ENCODE measurements around the gene NEDD1. TPM values are rescaled to one million over a fixed set of nuclear protein-coding genes. Genes with fewer than 3 reads are reported as not detected.
A peak's percentile ranks its signal among the peaks of the same experiment; 100 is the strongest.

NEDD1 gene
- polyA plus RNA-seq, 1 experiment, result 30.5 TPM

DNA sequence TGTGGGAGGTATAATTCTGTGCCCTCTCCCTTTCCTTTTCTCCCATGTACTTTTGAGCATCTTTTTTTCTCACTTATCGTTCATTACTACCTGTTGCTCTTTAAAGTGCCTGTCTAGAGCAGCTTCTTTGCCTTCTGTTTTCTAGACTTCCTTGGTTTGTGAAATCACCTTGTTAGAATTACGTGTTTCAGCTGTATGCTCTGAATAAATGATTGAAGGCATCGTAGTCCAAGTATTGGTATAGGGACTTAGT, 1.3 kb downstream of the NEDD1 start:
- no peak overlapping the region for H3K27ac ChIP-seq (ENCODE audit: low read depth, low read length)
- peaks cover 3% of the 10 kb centered on the region; the same call in 1 of the 2 replicates for H3K9me3 ChIP-seq (ENCODE audit: control insufficient read depth, insufficient read depth, low read length)
- no peaks in the 10 kb centered on the region for H3K27me3 ChIP-seq (ENCODE audit: control insufficient read depth, insufficient read depth, low read length)
- no peak for DNase-seq (ENCODE audit: low read depth, low spot score)
- ChIA-PET POLR2A (no interaction called here), CTCF (interaction anchor here (0.7 kb wide), 1 partner anchor 26 kb away, joined by 4 read pairs; no protein-coding TSS in a partner anchor)
- peak overlapping the region; percentile 92 for H3K4me3 ChIP-seq (ENCODE audit: low read depth, low read length)
- TF ChIP-seq, protein P1, sequence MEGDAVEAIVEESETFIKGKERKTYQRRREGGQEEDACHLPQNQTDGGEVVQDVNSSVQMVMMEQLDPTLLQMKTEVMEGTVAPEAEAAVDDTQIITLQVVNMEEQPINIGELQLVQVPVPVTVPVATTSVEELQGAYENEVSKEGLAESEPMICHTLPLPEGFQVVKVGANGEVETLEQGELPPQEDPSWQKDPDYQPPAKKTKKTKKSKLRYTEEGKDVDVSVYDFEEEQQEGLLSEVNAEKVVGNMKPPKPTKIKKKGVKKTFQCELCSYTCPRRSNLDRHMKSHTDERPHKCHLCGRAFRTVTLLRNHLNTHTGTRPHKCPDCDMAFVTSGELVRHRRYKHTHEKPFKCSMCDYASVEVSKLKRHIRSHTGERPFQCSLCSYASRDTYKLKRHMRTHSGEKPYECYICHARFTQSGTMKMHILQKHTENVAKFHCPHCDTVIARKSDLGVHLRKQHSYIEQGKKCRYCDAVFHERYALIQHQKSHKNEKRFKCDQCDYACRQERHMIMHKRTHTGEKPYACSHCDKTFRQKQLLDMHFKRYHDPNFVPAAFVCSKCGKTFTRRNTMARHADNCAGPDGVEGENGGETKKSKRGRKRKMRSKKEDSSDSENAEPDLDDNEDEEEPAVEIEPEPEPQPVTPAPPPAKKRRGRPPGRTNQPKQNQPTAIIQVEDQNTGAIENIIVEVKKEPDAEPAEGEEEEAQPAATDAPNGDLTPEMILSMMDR (IDR thresholded peaks at IDR 0.05; ENCODE audit: low read depth, low read length), result no peak

DNA sequence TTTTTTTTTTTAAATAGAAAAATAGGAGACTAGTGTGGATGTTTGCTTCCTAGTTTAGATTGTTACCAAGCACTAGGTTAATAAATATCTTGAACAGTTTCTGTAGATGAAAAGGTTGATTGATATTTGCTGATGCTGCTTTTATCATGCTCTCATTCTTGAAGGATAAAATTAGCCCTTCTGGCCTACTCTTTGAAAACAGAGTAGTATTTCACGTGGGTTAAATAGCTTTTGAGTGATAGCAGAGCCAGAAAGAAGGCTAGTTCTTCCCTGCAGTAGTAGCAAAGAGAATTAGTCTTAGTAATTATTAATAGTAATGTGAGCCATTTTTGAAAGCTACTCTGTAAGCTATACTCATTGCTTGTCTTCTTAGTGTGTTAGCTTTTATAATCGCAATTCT, 5.2 kb downstream of the NEDD1 start:
- Histone ChIP-seq H3K27ac (ENCODE audit: low read depth, low read length) (no peak overlapping the region), H3K9me3 (ENCODE audit: control insufficient read depth, insufficient read depth, low read length) (no peaks in the 10 kb centered on the region), H3K4me3 (ENCODE audit: low read depth, low read length) (no peak overlapping the region), H3K27me3 (ENCODE audit: control insufficient read depth, insufficient read depth, low read length) (no peaks in the 10 kb centered on the region)
- ChIA-PET CTCF (interaction anchor here (0.7 to 1.4 kb wide), 3 partner anchors 74 to 1487 kb away, joined by 3 to 6 read pairs (median 3); no protein-coding TSS in a partner anchor), POLR2A (interaction anchor here (0.5 kb wide), 1 partner anchor 191 kb away, joined by 3 read pairs; no protein-coding TSS in a partner anchor)
- TF ChIP-seq, protein P1 (IDR thresholded peaks at IDR 0.05; ENCODE audit: low read depth, low read length), result no peak
- DNase-seq (ENCODE audit: low read depth, low spot score), result no peak

DNA sequence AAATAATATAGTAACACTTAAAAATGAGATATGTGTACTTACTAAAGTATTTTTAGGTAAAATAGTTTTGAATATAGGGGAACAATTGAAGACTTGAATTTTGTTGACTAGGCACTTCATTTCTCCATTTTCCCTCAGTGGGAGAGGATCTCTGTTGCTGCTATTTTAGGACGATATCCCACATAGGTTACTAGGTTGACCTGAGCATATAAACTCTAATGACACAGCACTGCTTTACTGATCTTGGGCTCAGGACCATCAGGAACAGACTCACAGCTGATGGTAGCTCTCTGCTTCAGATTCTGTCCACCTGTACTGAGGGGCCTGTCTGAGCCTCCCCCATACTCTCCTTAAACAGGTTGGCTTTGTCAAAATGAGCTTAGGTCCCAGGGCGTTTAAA, 5.9 kb downstream of the NEDD1 start:
- no peaks in the 10 kb centered on the region for H3K9me3 ChIP-seq (ENCODE audit: control insufficient read depth, insufficient read depth, low read length)
- DNase-seq (ENCODE audit: low read depth, low spot score), result no peak
- no peak overlapping the region for H3K27ac ChIP-seq (ENCODE audit: low read depth, low read length)
- no peak overlapping the region for H3K4me3 ChIP-seq (ENCODE audit: low read depth, low read length)
- TF ChIP-seq, protein P1 (IDR thresholded peaks at IDR 0.05; ENCODE audit: low read depth, low read length), result no peak
- no peaks in the 10 kb centered on the region for H3K27me3 ChIP-seq (ENCODE audit: control insufficient read depth, insufficient read depth, low read length)
- POLR2A ChIA-PET, result interaction anchor here (0.5 kb wide), 1 partner anchor 192 kb away, joined by 3 read pairs; no protein-coding TSS in a partner anchor
- CTCF ChIA-PET, result interaction anchor here (0.7 to 1.4 kb wide), 3 partner anchors 64 to 1486 kb away, joined by 3 to 6 read pairs (median 3); no protein-coding TSS in a partner anchor

DNA sequence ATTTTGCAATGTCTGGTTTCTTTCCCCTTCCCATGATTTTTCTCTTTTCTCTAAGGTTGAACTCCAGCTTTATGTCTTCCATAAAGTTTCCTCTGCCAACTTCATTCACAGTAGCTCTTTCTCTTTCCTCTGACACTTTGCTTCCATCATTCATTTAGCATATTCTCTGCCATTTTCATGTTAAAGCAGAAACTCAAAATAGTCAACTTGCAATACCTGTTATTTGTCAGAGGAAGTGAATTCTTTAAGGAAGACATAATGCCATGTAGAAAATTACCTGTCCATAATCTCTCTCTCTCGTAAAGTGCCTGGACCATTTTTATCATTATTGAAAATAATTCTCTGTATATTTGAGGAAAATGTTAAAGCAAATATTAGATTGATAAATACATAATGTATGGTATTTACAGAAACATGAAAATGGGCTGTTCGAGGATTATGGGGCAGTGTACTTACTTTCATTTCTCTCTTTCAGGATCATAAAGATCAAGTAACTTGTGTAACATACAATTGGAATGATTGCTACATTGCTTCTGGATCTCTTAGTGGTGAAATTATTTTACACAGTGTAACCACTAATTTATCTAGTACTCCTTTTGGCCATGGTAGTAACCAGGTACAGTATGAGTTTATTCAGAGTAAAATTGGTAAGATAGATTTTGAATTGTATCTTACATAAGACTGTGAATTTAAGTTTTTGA, 12.6 kb downstream of the NEDD1 start:
- no peaks in the 10 kb centered on the region for H3K9me3 ChIP-seq (ENCODE audit: control insufficient read depth, insufficient read depth, low read length)
- no peaks in the 10 kb centered on the region for H3K27me3 ChIP-seq (ENCODE audit: control insufficient read depth, insufficient read depth, low read length)
- H3K27ac ChIP-seq (ENCODE audit: low read depth, low read length), result no peak overlapping the region
- ChIA-PET CTCF (no interaction called here), POLR2A (no interaction called here)
- DNase-seq (ENCODE audit: low read depth, low spot score), result no peak
- TF ChIP-seq, protein P1 (IDR thresholded peaks at IDR 0.05; ENCODE audit: low read depth, low read length), result no peak
- no peak overlapping the region for H3K4me3 ChIP-seq (ENCODE audit: low read depth, low read length)

- DNase-seq (ENCODE audit: low read depth, low spot score), result no peak
These were observed 41.7 kb downstream of the NEDD1 start for GRCh38 chr12:96948782-96949181.

More at GRCh38 chr12:96948782-96949181, 41.7 kb downstream of the NEDD1 start:
- Histone ChIP-seq H3K27me3 (ENCODE audit: control insufficient read depth, insufficient read depth, low read length) (no peaks in the 10 kb centered on the region), H3K27ac (ENCODE audit: low read depth, low read length) (no peak overlapping the region), H3K4me3 (ENCODE audit: low read depth, low read length) (no peak overlapping the region), H3K9me3 (ENCODE audit: control insufficient read depth, insufficient read depth, low read length) (no peaks in the 10 kb centered on the region)
- POLR2A ChIA-PET, result no interaction called here
- TF ChIP-seq, protein P1 (IDR thresholded peaks at IDR 0.05; ENCODE audit: low read depth, low read length), result no peak
- CTCF ChIA-PET, result no interaction called here
